K562 (cell line): ENCODE measurements around the gene RRAS. TPM values are rescaled to one million over a fixed set of nuclear protein-coding genes. Genes with fewer than 3 reads are reported as not detected.
A peak's percentile ranks its signal among the peaks of the same experiment; 100 is the strongest.

Experiments used
- ASH1L ChIP-seq: fragments of 450-650 bp; IDR thresholded peaks from 2 replicates; pipeline ENCODE4 v1.6.1; 2018; ENCODE audit warnings: borderline replicate concordance, mild to moderate bottlenecking, low read depth; ENCODE audit not compliant: partially characterized antibody
- CC2D1A ChIP-seq: fragments of 450-650 bp; IDR thresholded peaks from 2 replicates; pipeline ENCODE4 v1.6.1; 2017; ENCODE audit warnings: mild to moderate bottlenecking
- CREB1 ChIP-seq, 2 experiments: sonication (generic) in 1 of 2; formaldehyde crosslinking in 1 of 2; IDR thresholded peaks; 2 replicates each; pipeline versions ENCODE4 v1.6.1 to v1.8.0; 2012 to 2022; ENCODE audit warnings: inconsistent platforms in 1 of 2, mild to moderate bottlenecking in 1 of 2, missing genetic modification reagents in 1 of 2, moderate library complexity in 1 of 2
- CSDE1 ChIP-seq, 2 experiments: fragments of 450-650 bp; IDR thresholded peaks; 2 replicates each; pipeline ENCODE4 v1.6.1; 2016; ENCODE audit warnings: mild to moderate bottlenecking in 1 of 2
- EP400 ChIP-seq: fragments of 450-650 bp; IDR thresholded peaks from 2 replicates; pipeline ENCODE4 v1.6.1; 2017; ENCODE audit warnings: antibody characterized with exemption, mild to moderate bottlenecking, moderate library complexity
- FIP1L1 ChIP-seq: fragments of 200-400 bp; formaldehyde crosslinking; IDR thresholded peaks from 2 replicates; pipeline ENCODE4 v1.6.1; 2018; ENCODE audit warnings: mild to moderate bottlenecking, low read depth, low read length; ENCODE audit not compliant: poor library complexity, severe bottlenecking
- HDAC1 ChIP-seq, 2 experiments: fragments of 450-650 bp; IDR thresholded peaks; 2 replicates each; pipeline ENCODE4 v1.6.1; 2016 to 2017; ENCODE audit warnings: inconsistent platforms in 1 of 2, mild to moderate bottlenecking in 1 of 2, moderate library complexity in 1 of 2
- HEY1 ChIP-seq: fragments of 250-450 bp; sonication (Bioruptor Pico); IDR thresholded peaks from 2 replicates; pipeline ENCODE4 v1.5.0; 2020; ENCODE audit warnings: mild to moderate bottlenecking, moderate library complexity, borderline replicate concordance
- HNRNPL ChIP-seq: fragments of 200-400 bp; formaldehyde crosslinking; IDR thresholded peaks from 2 replicates; pipeline ENCODE4 v1.6.1; 2017; ENCODE audit warnings: low read depth, mild to moderate bottlenecking, low read length
- KAT8 ChIP-seq: fragments of 450-650 bp; IDR thresholded peaks from 2 replicates; pipeline ENCODE4 v1.6.1; 2016; ENCODE audit warnings: low read depth, mild to moderate bottlenecking
- MECOM ChIP-seq: fragments of 250-450 bp; sonication (Bioruptor Pico); IDR thresholded peaks from 2 replicates; pipeline ENCODE4 v1.8.0; 2022; ENCODE audit warnings: inconsistent platforms
- NCOA2 ChIP-seq, 2 experiments: fragments of 450-650 bp; IDR thresholded peaks; 2 replicates each; pipeline ENCODE4 v1.6.1; 2018; ENCODE audit warnings: mild to moderate bottlenecking in 2 of 2, moderate library complexity in 1 of 2; ENCODE audit not compliant: partially characterized antibody in 2 of 2
- NFE2L1 ChIP-seq: fragments of 450-650 bp; IDR thresholded peaks from 2 replicates; pipeline ENCODE4 v1.6.1; 2016; ENCODE audit warnings: missing genetic modification characterization, low read depth, mild to moderate bottlenecking, missing compliant biosample characterization, moderate library complexity, borderline replicate concordance
- NR2C2 ChIP-seq, 2 experiments: fragments of 200-800 bp in 1 of 2; sonication (Bioruptor generic) in 1 of 2; sonication (generic) in 1 of 2; formaldehyde crosslinking in 1 of 2; IDR thresholded peaks; 2 replicates each; pipeline versions ENCODE4 v1.6.1 to v1.8.0; 2016 to 2022; ENCODE audit warnings: mild to moderate bottlenecking in 1 of 2, missing compliant biosample characterization in 1 of 2, missing genetic modification characterization in 1 of 2, missing genetic modification reagents in 1 of 2
- NR3C1 ChIP-seq: sonication (generic); formaldehyde crosslinking; IDR thresholded peaks from 2 replicates; pipeline ENCODE4 v1.8.1; 2022; ENCODE audit warnings: missing genetic modification reagents
- POLR2A ChIP-seq: fragments of 450-650 bp; conservative IDR thresholded peaks from 2 replicates; pipeline ENCODE4 v1.6.1; 2016
- RNF2 ChIP-seq: sonication (generic); IDR thresholded peaks from 2 replicates; pipeline ENCODE4 v1.6.1; 2016
- SMAD1 ChIP-seq: fragments of 150-350 bp; IDR thresholded peaks from 2 replicates; pipeline ENCODE4 v1.6.1; 2014; ENCODE audit warnings: low read length, low read depth; ENCODE audit not compliant: partially characterized antibody
- SP1 ChIP-seq: sonication (generic); formaldehyde crosslinking; IDR thresholded peaks from 2 replicates; pipeline ENCODE4 v1.8.1; 2022; ENCODE audit warnings: mild to moderate bottlenecking, missing genetic modification reagents
- SREBF1 ChIP-seq: fragments of 150-350 bp; IDR thresholded peaks from 2 replicates; pipeline ENCODE4 v1.6.1; 2014; ENCODE audit warnings: antibody characterized with exemption, low read depth, low read length, borderline replicate concordance
- TAF7 ChIP-seq: fragments of 450-650 bp; IDR thresholded peaks from 2 replicates; pipeline ENCODE4 v1.6.1; 2016; ENCODE audit warnings: missing genetic modification characterization, missing compliant biosample characterization
- TBP ChIP-seq: optimal IDR thresholded peaks from 2 replicates; pipeline ENCODE3; 2011; ENCODE audit warnings: low read depth, low read length, improper control_type of control experiment
- ZNF232 ChIP-seq: sonication (generic); formaldehyde crosslinking; IDR thresholded peaks from 2 replicates; pipeline ENCODE4 v1.8.0; 2022; ENCODE audit warnings: mild to moderate bottlenecking, missing genetic modification reagents
- ZNF445 ChIP-seq: fragments of 250-450 bp; sonication (Bioruptor Pico); IDR thresholded peaks from 2 replicates; pipeline ENCODE4 v1.4.0; 2020; ENCODE audit warnings: low read depth, mild to moderate bottlenecking, moderate library complexity
- ZNF644 ChIP-seq: fragments of 200-800 bp; sonication (Bioruptor generic); IDR thresholded peaks from 2 replicates; pipeline ENCODE4 v1.6.1; 2016; ENCODE audit warnings: low read depth, missing genetic modification characterization, missing compliant biosample characterization
- ZNF77 ChIP-seq: fragments of 250-450 bp; sonication (Bioruptor Pico); IDR thresholded peaks from 2 replicates; pipeline ENCODE4 v1.5.0; 2020
- polyA plus RNA-seq, 8 experiments: library from polyadenylated mRNA; depleted of rRNA in 4 of 8; stranded (reverse) in 5 of 8; unstranded in 3 of 8; fragments of >200 nt; fragmentation: Nextera tagmentation in 2 of 8; fragmentation: Illumina TruSeq in 1 of 8; extraction: Ambion mirVana in 2 of 8; extraction: Trizol in 1 of 8; gene quantifications; 2 replicates each; pipeline versions ENCODE4 v1.2.1 to v1.2.3, GENCODE V29; 2011 to 2014; ENCODE audit warnings: inconsistent platforms in 1 of 8, missing spikeins in 1 of 8
- total RNA-seq, 7 experiments: library from RNA; depleted of rRNA in 6 of 7; stranded (reverse); fragments of >200 nt in 6 of 7; fragmentation: Illumina TruSeq in 2 of 7; extraction: Trizol in 2 of 7; gene quantifications; 2 replicates each; pipeline versions ENCODE4 v1.2.1 to v1.2.3, GENCODE V29; 2011 to 2021; ENCODE audit warnings: low replicate concordance in 1 of 7
- TF ChIP-seq, protein P1 (sequence below): fragments of 150-350 bp; IDR thresholded peaks from 2 replicates; pipeline ENCODE4 v1.6.1; 2014; ENCODE audit warnings: low read depth, mild to moderate bottlenecking, low read length, borderline replicate concordance
- TF ChIP-seq, protein P2 (sequence below): fragments of 250-450 bp; sonication (Bioruptor Pico); IDR thresholded peaks from 2 replicates; pipeline ENCODE4 v1.4.0; 2020

RRAS gene
- total and polyA plus RNA-seq, 9 of the 15 experiments (the other 6 are each of a cell fraction or from before 2014, with no cell fraction given): 0.70 to 17.3 (median 8.2) TPM

DNA sequence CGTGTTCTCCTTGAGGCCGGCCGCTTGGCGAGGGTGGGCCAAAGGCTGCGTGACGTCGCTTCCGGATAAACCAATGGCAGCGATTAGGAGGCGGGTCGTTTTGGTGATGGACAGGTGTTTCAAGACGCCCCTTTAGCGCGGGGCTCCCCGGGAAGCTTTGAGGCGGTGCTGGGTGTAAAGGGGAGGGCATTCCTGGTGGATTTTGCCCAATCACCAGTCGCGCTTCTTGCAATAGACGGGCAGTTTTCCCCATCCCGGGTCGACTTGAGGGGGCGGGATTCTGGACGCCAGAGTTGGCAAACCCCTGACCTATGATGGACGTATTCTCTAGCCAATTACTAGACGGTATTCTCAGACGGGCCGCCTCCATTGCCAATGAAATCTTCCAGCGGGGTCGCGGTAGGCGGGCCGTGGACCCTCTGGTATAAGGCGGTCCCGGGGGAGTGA is 36.9 kb upstream of the RRAS start (continued):
- TF ChIP-seq CC2D1A: no peak
- no peak for TF ChIP-seq ZNF232 (CRISPR knock-in tag)
- TF ChIP-seq RNF2: 0 out of 2 replicates have a peak, but pooled peaks have one; percentile 54
- no peak for TF ChIP-seq ZNF77 (CRISPR knock-in tag)
- TF ChIP-seq, protein P1, sequence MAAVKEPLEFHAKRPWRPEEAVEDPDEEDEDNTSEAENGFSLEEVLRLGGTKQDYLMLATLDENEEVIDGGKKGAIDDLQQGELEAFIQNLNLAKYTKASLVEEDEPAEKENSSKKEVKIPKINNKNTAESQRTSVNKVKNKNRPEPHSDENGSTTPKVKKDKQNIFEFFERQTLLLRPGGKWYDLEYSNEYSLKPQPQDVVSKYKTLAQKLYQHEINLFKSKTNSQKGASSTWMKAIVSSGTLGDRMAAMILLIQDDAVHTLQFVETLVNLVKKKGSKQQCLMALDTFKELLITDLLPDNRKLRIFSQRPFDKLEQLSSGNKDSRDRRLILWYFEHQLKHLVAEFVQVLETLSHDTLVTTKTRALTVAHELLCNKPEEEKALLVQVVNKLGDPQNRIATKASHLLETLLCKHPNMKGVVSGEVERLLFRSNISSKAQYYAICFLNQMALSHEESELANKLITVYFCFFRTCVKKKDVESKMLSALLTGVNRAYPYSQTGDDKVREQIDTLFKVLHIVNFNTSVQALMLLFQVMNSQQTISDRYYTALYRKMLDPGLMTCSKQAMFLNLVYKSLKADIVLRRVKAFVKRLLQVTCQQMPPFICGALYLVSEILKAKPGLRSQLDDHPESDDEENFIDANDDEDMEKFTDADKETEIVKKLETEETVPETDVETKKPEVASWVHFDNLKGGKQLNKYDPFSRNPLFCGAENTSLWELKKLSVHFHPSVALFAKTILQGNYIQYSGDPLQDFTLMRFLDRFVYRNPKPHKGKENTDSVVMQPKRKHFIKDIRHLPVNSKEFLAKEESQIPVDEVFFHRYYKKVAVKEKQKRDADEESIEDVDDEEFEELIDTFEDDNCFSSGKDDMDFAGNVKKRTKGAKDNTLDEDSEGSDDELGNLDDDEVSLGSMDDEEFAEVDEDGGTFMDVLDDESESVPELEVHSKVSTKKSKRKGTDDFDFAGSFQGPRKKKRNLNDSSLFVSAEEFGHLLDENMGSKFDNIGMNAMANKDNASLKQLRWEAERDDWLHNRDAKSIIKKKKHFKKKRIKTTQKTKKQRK: peak; percentile 97
- TF ChIP-seq ASH1L: peak; percentile 96
- TF ChIP-seq SMAD1: no peak
- TF ChIP-seq TAF7 (tag): no peak
- TF ChIP-seq, protein P2, sequence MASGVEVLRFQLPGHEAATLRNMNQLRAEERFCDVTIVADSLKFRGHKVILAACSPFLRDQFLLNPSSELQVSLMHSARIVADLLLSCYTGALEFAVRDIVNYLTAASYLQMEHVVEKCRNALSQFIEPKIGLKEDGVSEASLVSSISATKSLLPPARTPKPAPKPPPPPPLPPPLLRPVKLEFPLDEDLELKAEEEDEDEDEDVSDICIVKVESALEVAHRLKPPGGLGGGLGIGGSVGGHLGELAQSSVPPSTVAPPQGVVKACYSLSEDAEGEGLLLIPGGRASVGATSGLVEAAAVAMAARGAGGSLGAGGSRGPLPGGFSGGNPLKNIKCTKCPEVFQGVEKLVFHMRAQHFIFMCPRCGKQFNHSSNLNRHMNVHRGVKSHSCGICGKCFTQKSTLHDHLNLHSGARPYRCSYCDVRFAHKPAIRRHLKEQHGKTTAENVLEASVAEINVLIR (CRISPR knock-in tag): peak; percentile 86
- no peak for TF ChIP-seq NCOA2 (IDR thresholded peaks at IDR 0.05; ENCODE audit: partially characterized antibody in 2 of 2)
- TF ChIP-seq ZNF644 (tag): no peak
- no peak for TF ChIP-seq HNRNPL
- no peak for TF ChIP-seq MECOM (CRISPR knock-in tag)
- 0 out of 2 replicates have a peak, but pooled peaks have one; percentile 1 for TF ChIP-seq SREBF1
- TF ChIP-seq NR2C2 (CRISPR knock-in tag; IDR thresholded peaks at IDR 0.05): peak; percentile 64; the same call in 1 of the 2 replicates
- TF ChIP-seq NR2C2 (tag; IDR thresholded peaks at IDR 0.05): peak; percentile 97
- peak; percentile 93 for TF ChIP-seq SP1 (CRISPR knock-in tag)
- no peak for TF ChIP-seq HEY1 (CRISPR knock-in tag)
- no peak for TF ChIP-seq EP400
- TF ChIP-seq FIP1L1: no peak
- no peak for TF ChIP-seq NR3C1 (CRISPR knock-in tag)
- TF ChIP-seq KAT8: no peak
- TF ChIP-seq CREB1 (IDR thresholded peaks at IDR 0.05): peak; percentile 84
- TF ChIP-seq CREB1 (CRISPR knock-in tag; IDR thresholded peaks at IDR 0.05): peak; percentile 94
- TF ChIP-seq POLR2A: no peak
- peak; percentile 94 for TF ChIP-seq TBP
- TF ChIP-seq HDAC1 (IDR thresholded peaks at IDR 0.05): no peak
- TF ChIP-seq ZNF445 (CRISPR knock-in tag): no peak
- no peak for TF ChIP-seq NFE2L1
- TF ChIP-seq CSDE1 (IDR thresholded peaks at IDR 0.05): no peak
